ENCODE results near the gene RIN1. TPM values are rescaled to one million over a fixed set of nuclear protein-coding genes. Genes with fewer than 3 reads are reported as not detected.
"Not testable (repeated sequence)": the region's sequence is repeated elsewhere in the genome, so short reads cannot be mapped to it uniquely, and the experiment has no call there.

The RIN1 gene
- polyA plus RNA-seq, 1 donor (not counting 4 experiments of a cell fraction or from before 2014, with no cell fraction given), result 10.6 TPM

DNA sequence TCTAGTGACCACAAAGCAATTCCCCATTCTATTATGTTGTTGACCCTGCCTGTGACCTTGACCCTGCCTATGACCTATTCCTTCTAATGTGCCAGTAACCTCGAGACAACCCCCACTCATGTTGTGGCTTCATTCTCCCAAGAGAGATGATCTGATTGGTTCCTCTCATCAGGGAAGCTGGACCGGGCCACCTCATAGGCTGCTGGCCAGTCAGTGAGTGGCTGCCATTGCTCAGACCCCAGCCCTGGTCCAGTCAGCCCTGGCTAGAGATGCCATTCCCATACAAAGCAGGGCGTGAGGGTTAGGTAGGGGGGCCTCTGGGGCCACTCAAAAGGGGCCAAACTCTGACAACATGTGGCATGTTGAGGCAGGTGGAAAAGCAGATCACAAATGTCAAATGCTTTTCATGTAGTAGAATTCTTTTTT lies 23.4 kb upstream of the RIN1 start:
- FAIRE-seq (no peak), DNase-seq (ENCODE audit: low read depth, low spot score) (no peak)
- Histone ChIP-seq H4K20me1 (ENCODE audit: control insufficient read depth, extremely low read depth, insufficient read depth, low read length) (peaks cover 3% of the 10 kb centered on the region), H3K4me3 (ENCODE audit: control insufficient read depth in 2 of 3, extremely low read depth in 1 of 3, insufficient read depth in 2 of 3, low read depth in 1 of 3, low read length in 3 of 3) (no peak overlapping the region), H3K79me2 (ENCODE audit: control insufficient read depth, insufficient read depth, low read length) (no peaks in the 10 kb centered on the region), H2AFZ (ENCODE audit: control insufficient read depth, low read length) (no peak overlapping the region), H3K27me3 (ENCODE audit: control insufficient read depth, extremely low read depth, insufficient read depth, low read length) (no peaks in the 10 kb centered on the region), H3K27ac (ENCODE audit: control insufficient read depth, insufficient read depth, low read length) (no peak overlapping the region), H3K4me2 (ENCODE audit: control insufficient read depth, extremely low read depth, insufficient read depth, low read depth, low read length) (no peak overlapping the region), H3K9ac (ENCODE audit: control insufficient read depth, extremely low read depth, insufficient read depth, low read length) (no peak overlapping the region), H3K9me3 (ENCODE audit: control insufficient read depth, low read depth, low read length) (no peaks in the 10 kb centered on the region), H3K36me3 (ENCODE audit: control insufficient read depth in 2 of 2, extremely low read depth in 1 of 2, insufficient read depth in 2 of 2, low read length in 2 of 2) (no peaks in the 10 kb centered on the region), H3K9me1 (ENCODE audit: control insufficient read depth, extremely low read depth, insufficient read depth, low read length) (no peaks in the 10 kb centered on the region), H3K4me1 (ENCODE audit: control insufficient read depth, extremely low read depth, insufficient read depth, low read length) (no peaks in the 10 kb centered on the region)
- dilution Hi-C loops (cut with MboI; ENCODE audit: extremely low pct_ligation_motif_present, low sequenced_read_pairs), result no loop called here
- TF ChIP-seq, protein P1, sequence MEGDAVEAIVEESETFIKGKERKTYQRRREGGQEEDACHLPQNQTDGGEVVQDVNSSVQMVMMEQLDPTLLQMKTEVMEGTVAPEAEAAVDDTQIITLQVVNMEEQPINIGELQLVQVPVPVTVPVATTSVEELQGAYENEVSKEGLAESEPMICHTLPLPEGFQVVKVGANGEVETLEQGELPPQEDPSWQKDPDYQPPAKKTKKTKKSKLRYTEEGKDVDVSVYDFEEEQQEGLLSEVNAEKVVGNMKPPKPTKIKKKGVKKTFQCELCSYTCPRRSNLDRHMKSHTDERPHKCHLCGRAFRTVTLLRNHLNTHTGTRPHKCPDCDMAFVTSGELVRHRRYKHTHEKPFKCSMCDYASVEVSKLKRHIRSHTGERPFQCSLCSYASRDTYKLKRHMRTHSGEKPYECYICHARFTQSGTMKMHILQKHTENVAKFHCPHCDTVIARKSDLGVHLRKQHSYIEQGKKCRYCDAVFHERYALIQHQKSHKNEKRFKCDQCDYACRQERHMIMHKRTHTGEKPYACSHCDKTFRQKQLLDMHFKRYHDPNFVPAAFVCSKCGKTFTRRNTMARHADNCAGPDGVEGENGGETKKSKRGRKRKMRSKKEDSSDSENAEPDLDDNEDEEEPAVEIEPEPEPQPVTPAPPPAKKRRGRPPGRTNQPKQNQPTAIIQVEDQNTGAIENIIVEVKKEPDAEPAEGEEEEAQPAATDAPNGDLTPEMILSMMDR (optimal IDR thresholded peaks at IDR 0.05 in 1 of 3, IDR thresholded peaks at IDR 0.05 in 1 of 3, conservative IDR thresholded peaks at IDR 0.05 in 1 of 3; ENCODE audit: extremely low read depth in 1 of 3, insufficient read depth in 2 of 3, low read length in 3 of 3), result no peak
- no peak for TF ChIP-seq EZH2 (IDR thresholded peaks at IDR 0.05; ENCODE audit: low read length)

GRCh38 chr11:66350560-66351235 lies 14.5 kb upstream of the RIN1 start:
- H3K27ac ChIP-seq (ENCODE audit: control insufficient read depth, insufficient read depth, low read length); H3K27me3 ChIP-seq (ENCODE audit: control insufficient read depth, extremely low read depth, insufficient read depth, low read length); H2AFZ ChIP-seq (ENCODE audit: control insufficient read depth, low read length); H4K20me1 ChIP-seq (ENCODE audit: control insufficient read depth, extremely low read depth, insufficient read depth, low read length); H3K9me1 ChIP-seq (ENCODE audit: control insufficient read depth, extremely low read depth, insufficient read depth, low read length); H3K4me2 ChIP-seq (ENCODE audit: control insufficient read depth, extremely low read depth, insufficient read depth, low read depth, low read length); H3K9ac ChIP-seq (ENCODE audit: control insufficient read depth, extremely low read depth, insufficient read depth, low read length); H3K4me3 ChIP-seq (ENCODE audit: control insufficient read depth in 2 of 3, extremely low read depth in 1 of 3, insufficient read depth in 2 of 3, low read depth in 1 of 3, low read length in 3 of 3); H3K36me3 ChIP-seq (ENCODE audit: control insufficient read depth in 2 of 2, extremely low read depth in 1 of 2, insufficient read depth in 2 of 2, low read length in 2 of 2); H3K79me2 ChIP-seq (ENCODE audit: control insufficient read depth, insufficient read depth, low read length); dilution Hi-C loops (cut with MboI; ENCODE audit: extremely low pct_ligation_motif_present, low sequenced_read_pairs); FAIRE-seq; H3K9me3 ChIP-seq (ENCODE audit: control insufficient read depth, low read depth, low read length); DNase-seq (ENCODE audit: low read depth, low spot score): not testable (repeated sequence)
- peaks cover 14% of the 10 kb centered on the region for H3K4me1 ChIP-seq (ENCODE audit: control insufficient read depth, extremely low read depth, insufficient read depth, low read length)

- no peak overlapping the region for H3K4me2 ChIP-seq (ENCODE audit: control insufficient read depth, extremely low read depth, insufficient read depth, low read depth, low read length)
- H3K4me1 ChIP-seq (ENCODE audit: control insufficient read depth, extremely low read depth, insufficient read depth, low read length), result peaks cover 24% of the 10 kb centered on the region
- FAIRE-seq, result no peak
- no peak overlapping the region for H3K27ac ChIP-seq (ENCODE audit: control insufficient read depth, insufficient read depth, low read length)
- no peak overlapping the region for H3K4me3 ChIP-seq (ENCODE audit: control insufficient read depth in 2 of 3, extremely low read depth in 1 of 3, insufficient read depth in 2 of 3, low read depth in 1 of 3, low read length in 3 of 3)
- DNase-seq (ENCODE audit: low read depth, low spot score), result no peak
- no peaks in the 10 kb centered on the region for H3K36me3 ChIP-seq (ENCODE audit: control insufficient read depth in 2 of 2, extremely low read depth in 1 of 2, insufficient read depth in 2 of 2, low read length in 2 of 2)
- TF ChIP-seq, protein P1 (optimal IDR thresholded peaks at IDR 0.05 in 1 of 3, IDR thresholded peaks at IDR 0.05 in 1 of 3, conservative IDR thresholded peaks at IDR 0.05 in 1 of 3; ENCODE audit: extremely low read depth in 1 of 3, insufficient read depth in 2 of 3, low read length in 3 of 3), result no peak
- TF ChIP-seq EZH2 (IDR thresholded peaks at IDR 0.05; ENCODE audit: low read length), result no peak
- no peak overlapping the region for H3K9ac ChIP-seq (ENCODE audit: control insufficient read depth, extremely low read depth, insufficient read depth, low read length)
- no peak overlapping the region for H2AFZ ChIP-seq (ENCODE audit: control insufficient read depth, low read length)
- no peaks in the 10 kb centered on the region for H3K9me3 ChIP-seq (ENCODE audit: control insufficient read depth, low read depth, low read length)
- no peaks in the 10 kb centered on the region for H3K27me3 ChIP-seq (ENCODE audit: control insufficient read depth, extremely low read depth, insufficient read depth, low read length)
- no peaks in the 10 kb centered on the region for H3K9me1 ChIP-seq (ENCODE audit: control insufficient read depth, extremely low read depth, insufficient read depth, low read length)
- peaks cover 15% of the 10 kb centered on the region for H3K79me2 ChIP-seq (ENCODE audit: control insufficient read depth, insufficient read depth, low read length)
- dilution Hi-C loops (cut with MboI; ENCODE audit: extremely low pct_ligation_motif_present, low sequenced_read_pairs), result no loop called here
- H4K20me1 ChIP-seq (ENCODE audit: control insufficient read depth, extremely low read depth, insufficient read depth, low read length), result no peaks in the 10 kb centered on the region
Measured at GRCh38 chr11:66349084-66349386, 12.8 kb upstream of the RIN1 start.

Data from keratinocyte (primary cell).